HuH-7.5 (cell line): ENCODE results near the gene LLGL2.

Experiments
- DNase-seq: peaks from one replicate; pipeline ENCODE4 v3.0.0; 2011; ENCODE audit warnings: low spot score

Gene LLGL2

DNA sequence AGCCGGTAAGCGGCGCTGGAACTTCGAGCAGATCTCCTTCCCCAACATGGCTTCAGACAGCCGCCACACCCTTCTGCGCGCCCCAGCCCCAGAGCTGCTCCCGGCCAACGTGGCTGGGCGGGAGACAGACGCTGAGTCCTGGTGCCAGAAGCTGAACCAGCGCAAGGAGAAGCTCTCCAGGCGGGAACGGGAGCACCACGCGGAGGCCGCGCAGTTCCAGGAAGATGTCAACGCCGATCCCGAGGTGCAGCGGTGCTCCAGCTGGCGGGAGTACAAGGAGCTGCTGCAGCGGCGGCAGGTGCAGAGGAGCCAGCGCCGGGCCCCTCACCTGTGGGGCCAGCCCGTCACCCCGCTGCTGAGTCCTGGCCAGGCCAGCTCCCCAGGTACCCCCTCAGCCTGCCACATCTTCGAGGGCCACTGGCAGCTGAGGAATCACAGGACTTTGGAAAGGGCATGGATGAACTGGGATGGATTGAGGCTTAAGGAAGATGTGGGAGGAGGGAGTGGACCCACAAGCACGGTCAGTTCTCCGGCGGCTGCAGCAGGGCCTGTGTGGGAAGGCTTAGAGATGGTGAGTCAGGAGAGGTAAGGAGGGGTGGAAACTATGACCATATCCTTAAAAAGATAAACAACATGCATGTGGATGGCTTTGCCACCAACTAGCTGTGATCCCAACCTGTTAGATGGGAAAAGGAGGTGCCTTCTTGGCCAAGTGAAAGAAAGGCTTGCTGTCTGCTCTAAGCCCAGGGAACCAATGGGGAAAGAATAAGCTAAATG is 3.4 kb upstream of the LLGL2 start:
- DNase-seq: no peak

DNA sequence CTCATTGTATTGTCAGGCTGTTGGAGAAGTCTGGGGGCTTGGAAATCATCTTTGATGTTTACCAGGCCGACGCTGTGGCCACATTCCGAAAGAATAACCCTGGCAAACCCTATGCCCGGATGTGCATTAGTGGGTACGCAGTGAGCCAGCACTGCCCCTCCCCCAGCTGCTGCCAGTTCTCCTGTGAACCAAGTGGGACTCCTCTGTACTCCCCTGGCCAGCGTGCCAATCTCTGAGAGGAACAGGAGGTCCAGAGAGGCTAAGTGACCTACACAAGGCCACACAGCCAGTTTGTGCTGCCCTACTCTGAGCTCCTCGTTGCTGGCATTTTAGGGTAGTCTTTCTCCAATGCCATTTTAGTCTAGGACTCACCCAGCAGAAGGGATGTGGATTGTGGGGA is 1.9 kb upstream of the LLGL2 start:
- no peak for DNase-seq

DNA sequence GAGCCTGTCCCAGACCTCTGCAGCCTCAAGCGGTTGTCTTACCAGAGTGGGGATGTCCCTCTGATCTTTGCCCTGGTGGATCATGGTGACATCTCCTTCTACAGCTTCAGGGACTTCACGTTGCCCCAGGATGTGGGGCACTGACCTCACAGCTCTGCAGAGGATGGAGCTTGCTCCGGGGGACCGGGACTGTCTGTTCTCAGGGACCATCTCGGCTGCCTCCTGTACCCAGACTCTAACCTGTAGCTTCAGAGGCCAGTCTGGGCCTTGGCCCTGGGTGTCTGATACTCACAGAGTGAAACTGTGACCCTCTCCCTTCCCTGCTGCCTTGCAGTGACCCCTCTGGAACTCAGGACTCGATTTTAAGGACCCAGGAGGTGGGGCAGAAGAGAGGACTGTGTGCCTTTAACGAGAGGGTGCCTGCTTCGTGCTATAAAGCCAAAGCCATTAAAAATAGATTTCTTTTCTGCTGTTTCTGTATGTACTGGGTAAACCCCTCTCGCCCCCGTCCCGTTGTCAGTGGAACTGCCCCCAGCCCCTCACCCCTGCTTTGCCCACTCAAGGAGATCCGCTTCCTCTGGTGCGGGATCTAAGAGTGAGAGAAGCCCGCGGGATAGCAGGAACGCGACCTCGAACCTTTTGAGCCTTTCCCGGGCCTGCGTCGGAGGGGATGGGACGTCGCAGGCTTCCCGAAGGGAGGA is 1.1 kb upstream of the LLGL2 start:
- no peak for DNase-seq

GRCh38 chr17:75525806-75526554 is 483 bp downstream of the LLGL2 start:
- peak; percentile 60 for DNase-seq

DNA sequence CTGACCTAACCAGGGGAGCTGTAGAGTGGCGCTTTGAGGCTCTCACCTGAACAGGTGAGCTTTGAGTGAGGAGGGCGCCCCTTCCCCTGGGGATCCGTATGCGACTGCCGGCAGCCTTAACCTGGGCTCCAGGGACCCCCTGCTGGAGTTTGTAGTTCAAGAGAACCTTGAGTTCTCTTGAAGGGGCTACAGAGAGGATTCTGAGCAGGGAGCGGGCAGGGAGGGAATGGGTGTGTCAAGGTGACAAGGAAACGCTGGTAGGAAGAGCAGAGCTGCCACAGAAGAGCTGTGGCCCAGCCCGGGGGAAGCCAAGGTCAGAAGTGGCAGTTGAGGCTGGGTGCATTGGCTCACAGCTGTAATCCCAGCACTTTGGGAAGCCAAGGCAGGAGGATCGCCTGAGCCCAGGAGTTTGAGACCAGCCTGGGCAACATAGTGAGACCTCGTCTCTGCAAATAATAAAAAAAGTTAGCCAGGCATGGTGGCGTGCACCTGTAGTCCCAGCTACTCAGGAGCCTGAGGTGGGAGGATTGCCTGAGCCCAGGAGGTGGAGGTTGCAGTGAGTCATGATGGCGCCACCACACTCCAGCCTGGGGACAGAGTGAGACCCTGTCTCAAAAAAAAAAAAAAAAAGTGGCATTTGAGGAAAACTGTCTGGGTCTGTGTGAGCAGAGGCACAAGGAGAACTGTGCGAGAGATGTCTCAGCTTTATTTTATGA is 1.2 kb downstream of the LLGL2 start:
- no peak for DNase-seq

GRCh38 chr17:75530837-75531720 is 5.6 kb downstream of the LLGL2 start:
- no peak for DNase-seq

DNA sequence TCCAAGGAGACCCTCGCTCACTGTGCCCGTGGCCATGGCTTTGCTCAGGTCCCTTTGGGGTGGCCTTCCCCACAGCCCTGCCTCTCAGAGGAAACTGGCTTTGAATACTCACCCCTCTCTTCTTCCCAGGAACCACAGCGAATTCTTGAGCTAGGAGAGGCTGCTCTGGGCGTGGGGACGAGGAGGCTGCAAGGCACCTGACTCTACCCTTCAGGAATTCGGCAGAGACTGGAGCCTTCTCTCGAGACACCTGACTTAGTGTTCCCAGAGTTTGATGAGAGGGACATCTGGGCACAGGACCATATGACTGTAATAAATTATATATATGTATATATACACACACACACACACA is 6.2 kb downstream of the LLGL2 start:
- DNase-seq: no peak

DNA sequence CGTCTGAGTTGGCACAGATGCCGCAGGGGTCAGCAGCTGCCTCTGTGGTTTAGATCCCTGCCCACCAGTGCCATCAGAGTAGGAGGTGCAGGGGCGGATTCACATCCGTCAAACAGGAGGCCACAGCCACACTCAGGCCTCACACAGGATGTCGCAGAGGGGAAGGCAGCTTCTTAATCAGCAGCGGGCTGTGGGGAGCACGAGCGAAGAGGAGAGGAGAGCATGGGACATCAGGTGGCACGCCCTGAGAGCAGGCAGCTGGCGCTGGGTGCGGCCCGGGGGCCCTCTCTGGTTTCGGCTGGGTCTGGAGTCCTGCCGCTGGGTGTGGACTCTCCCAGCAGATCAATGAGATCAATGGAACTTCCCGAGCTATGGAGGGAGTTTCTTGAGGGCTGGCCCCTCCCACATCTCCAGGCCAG is 9.6 kb downstream of the LLGL2 start:
- DNase-seq: no peak

- no peak for DNase-seq
These were observed 10.4 kb downstream of the LLGL2 start for GRCh38 chr17:75535871-75536270.

DNA sequence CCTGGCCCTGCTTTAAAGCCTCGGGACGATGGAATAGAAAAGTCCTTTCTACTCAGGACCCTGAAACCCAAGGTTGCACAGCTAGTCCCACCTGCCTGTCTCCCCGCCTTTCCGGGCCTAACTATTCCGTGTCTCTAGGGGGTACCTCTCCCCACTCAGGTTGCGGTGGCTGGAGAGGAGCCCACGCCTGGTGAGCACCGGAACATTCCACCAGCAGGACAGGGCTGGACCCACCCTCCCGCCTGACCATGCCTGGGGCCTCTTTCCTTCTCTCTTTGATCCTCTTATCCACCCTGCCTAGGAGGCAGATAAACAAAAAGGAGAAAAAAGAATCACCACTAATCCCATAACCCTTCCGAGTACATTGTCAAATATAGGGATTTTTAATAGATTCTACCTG is 10.9 kb downstream of the LLGL2 start:
- no peak for DNase-seq

DNA sequence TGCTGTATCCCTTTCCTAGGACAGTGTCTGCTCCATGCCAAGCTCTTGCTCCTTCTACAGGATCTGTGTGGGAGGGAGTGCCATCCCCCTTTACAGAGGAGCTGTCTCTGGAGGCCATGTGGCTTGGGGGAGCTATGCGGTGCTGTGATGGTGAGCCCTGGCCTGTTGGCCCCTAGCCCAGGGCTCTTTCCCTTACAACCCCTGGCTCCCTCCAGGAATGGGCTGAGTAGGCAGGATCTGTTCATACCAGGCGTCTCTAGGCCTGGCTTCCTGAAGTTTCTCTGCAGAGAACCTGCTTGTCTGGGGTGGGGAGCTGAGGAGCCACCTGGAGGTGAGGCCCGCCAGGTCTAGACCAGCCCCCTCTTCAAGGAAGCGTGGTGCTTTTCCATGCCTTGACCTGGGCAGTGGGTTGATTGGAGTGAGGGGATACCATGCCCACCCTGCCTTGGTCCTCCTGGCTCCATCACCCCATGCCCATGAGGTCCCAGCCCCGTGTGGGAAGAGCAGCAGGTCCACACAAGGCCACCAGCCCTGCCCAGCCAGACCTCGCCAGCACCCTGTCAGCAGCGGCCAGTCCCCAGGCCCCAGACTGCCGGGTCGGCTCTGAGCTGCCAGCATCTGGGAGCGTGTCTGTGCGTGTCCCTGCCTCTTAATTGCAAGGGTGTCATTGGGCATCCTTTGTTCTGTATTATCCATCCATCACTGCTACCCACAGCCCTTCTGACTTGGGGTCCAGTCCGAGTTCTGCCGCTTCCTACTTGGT is 14.7 kb downstream of the LLGL2 start:
- DNase-seq: no peak

DNA sequence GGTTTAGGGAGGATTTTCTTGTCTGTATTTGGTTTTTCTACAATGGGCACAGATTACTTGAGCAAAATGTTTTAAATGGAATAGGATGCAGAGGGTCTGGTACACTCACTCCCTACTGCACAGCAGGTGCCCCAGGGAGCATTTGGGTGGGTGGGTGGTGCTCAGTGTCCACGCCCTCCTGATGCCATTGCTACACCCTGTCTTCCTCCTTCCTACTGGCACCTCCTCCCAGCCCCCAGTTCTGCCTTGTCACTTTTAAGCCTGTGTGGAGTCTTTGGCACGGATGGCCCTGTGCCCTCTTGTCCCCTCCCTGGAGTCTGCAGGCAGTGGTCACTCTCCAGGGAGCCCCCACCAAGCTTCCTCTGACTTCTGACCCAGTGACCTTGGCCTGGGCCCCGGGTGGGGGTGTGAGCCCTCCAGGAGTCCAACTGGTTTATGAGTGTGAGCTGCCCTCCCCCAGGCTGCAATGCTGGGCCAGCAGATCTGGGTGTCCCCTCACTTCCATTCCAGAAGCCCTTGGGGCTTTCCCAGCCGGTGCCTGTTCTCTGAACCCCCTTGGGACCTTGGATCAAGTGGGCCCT is 15.5 kb downstream of the LLGL2 start:
- no peak for DNase-seq

GRCh38 chr17:75542229-75542628 is 16.7 kb downstream of the LLGL2 start:
- DNase-seq: no peak

DNA sequence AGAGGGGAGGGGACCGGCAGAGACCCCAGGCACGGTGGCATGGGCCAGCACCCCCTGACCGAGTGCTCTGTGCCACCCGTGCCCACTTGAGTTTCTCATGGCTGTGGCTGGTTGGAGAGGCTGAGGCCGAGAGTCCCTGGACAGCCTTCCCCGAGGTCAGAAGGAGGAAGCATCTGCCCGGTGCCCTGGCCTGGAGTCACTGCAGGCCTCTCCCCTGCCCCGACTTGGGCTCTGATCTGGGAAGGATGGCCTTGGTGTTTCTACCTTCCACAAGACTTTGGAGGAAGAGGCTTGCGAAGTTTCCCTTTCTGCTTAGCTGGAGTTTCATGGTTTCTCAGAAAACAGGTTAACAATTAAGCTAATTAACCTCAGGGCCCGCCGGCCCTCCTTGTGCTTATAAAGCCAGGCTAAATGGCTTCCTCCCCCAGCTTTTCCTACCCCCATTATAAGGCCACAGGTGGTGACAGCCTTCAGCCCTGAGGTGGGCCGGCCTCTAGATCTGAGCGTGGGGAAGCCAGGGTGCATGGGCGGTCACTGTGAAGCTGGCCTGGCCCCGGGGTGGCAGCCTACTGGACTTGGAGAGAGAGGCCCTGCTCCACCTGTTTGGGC is 17.3 kb downstream of the LLGL2 start:
- no peak for DNase-seq

DNA sequence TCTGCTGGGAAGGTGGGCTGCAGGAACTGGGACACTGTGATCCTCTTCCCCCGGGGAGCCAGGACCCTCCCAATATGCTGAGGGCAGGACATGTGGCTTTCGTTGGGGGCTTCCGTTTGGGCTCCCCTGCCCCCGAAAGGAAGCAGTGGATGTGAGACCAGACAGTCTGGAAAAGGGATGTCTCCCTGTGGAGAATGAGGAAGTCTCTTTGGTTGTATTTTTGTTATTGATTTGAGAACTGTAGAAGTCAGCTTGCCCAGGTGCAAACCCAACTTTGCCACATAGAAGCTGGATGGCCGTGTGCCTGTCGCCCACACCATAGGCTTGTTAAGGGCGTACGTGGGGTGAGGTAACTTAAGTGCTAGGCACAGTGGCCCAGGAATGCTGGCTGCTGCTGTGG is 18.8 kb downstream of the LLGL2 start:
- no peak for DNase-seq

- no peak for DNase-seq
These were observed 20.7 kb downstream of the LLGL2 start for GRCh38 chr17:75546181-75546580.

DNA sequence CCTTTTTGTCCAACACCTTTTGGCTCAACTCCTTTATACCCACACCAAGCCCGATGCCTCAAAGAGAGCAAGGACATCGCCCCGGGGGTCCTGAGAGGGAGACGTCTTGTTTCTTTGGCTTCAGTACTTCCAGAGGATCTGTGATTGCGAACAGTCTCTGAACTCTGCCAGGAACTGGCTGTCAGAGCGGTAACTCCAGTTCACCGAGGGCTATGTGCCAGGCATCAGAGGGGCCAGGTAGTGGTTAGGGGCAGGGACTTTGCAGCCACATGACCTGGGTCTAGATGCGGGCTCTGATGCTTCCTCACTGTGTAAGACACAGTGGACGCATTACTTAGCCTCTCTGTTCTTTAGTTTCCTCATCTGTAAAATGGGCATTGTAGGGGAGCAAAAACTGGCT is 21.6 kb downstream of the LLGL2 start:
- DNase-seq: no peak

DNA sequence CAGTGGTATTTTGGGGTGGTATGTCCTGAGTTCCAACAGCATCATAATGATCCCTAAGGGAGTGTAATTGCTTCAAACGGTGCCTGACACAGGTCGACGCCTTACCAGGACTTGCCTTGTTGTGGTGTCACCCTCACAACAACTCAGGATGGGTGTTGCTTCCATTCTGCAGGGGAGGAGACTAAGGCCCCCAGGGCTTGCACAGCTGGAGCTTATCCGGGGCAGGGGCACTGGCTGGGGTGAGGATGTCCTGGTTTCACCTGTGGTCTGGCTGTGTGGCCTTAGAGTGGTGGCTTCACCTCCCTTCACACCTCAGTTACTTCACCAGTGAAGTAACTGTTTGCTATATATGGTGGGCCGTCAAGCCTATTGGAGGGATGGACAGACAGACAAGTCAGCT is 23.3 kb downstream of the LLGL2 start:
- no peak for DNase-seq

- peak; percentile 87 for DNase-seq
These were observed 24.0 kb downstream of the LLGL2 start for GRCh38 chr17:75549246-75550138.
